NB4 (cell line): Measurements from ENCODE around the gene UBAP2.
"Not testable (repeated sequence)": the region's sequence is repeated elsewhere in the genome, so short reads cannot be mapped to it uniquely, and the experiment has no call there.

Experiments
- DNase-seq: peaks from one replicate; pipeline ENCODE4 v3.0.0; 2010; ENCODE audit warnings: low read depth
- H3K4me3 ChIP-seq: one replicate; pipeline ENCODE4 v1.5.1; 2011; ENCODE audit warnings: mild to moderate bottlenecking, low read depth, low read length, moderate library complexity
- MYC ChIP-seq: IDR thresholded peaks from 2 replicates; pipeline ENCODE4 v1.6.1; 2011; ENCODE audit warnings: low read depth, low read length
- POLR2A ChIP-seq: IDR thresholded peaks from 2 replicates; pipeline ENCODE4 v1.6.1; 2011; ENCODE audit warnings: mild to moderate bottlenecking; ENCODE audit not compliant: insufficient read length; ENCODE audit errors: extremely low read depth
- TF ChIP-seq, protein P1 (sequence below): IDR thresholded peaks from one replicate; pipeline ENCODE4 v1.5.1; 2012; ENCODE audit warnings: low read depth, low read length
- TF ChIP-seq, protein P2 (sequence below): IDR thresholded peaks from 2 replicates; pipeline ENCODE4 v1.6.1; 2011; ENCODE audit warnings: low read depth, low read length

The UBAP2 gene

DNA sequence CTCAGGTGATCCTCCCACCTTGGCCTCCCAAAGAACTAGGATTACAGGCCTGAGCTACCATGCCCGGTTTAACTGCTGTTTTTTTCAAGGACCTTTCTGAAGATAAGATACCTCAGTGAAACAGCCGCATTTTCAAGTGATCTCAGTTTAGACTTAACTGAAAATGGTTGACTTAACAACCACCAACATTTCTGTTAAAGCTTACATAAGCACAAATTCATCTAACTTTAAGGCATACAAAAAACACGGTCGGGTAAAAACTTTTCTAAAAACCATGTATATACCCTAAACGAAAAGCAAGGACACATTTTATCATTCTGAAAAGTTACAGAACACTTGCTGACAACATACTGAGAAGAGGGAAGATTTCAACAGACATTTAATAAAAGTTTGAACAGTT is 22.9 kb downstream of the UBAP2 start:
- no peak for TF ChIP-seq MYC
- DNase-seq = no peak

DNA sequence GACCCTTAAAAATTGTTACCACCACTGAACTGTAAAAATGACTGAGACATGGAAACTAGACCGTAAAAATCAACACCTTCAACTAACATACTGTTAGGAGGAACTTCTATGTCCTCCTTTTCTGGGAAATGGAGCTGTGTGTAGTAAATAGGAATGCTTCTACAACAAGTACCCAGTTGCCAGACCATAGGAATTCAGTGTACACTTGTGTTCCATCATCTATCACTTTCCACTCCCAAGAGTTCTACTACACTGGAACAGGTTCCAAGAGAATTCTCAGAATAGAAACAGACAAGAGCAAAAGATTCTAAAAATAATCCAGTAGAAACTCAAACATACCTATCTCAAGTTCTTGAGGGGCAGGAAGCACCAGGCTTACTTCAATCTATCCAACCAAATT is 23.6 kb downstream of the UBAP2 start:
- TF ChIP-seq, protein P1, sequence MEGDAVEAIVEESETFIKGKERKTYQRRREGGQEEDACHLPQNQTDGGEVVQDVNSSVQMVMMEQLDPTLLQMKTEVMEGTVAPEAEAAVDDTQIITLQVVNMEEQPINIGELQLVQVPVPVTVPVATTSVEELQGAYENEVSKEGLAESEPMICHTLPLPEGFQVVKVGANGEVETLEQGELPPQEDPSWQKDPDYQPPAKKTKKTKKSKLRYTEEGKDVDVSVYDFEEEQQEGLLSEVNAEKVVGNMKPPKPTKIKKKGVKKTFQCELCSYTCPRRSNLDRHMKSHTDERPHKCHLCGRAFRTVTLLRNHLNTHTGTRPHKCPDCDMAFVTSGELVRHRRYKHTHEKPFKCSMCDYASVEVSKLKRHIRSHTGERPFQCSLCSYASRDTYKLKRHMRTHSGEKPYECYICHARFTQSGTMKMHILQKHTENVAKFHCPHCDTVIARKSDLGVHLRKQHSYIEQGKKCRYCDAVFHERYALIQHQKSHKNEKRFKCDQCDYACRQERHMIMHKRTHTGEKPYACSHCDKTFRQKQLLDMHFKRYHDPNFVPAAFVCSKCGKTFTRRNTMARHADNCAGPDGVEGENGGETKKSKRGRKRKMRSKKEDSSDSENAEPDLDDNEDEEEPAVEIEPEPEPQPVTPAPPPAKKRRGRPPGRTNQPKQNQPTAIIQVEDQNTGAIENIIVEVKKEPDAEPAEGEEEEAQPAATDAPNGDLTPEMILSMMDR = no peak
- TF ChIP-seq MYC (no peak), POLR2A (no peak)
- TF ChIP-seq, protein P2, sequence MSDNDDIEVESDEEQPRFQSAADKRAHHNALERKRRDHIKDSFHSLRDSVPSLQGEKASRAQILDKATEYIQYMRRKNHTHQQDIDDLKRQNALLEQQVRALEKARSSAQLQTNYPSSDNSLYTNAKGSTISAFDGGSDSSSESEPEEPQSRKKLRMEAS = no peak
- DNase-seq = no peak
- H3K4me3 ChIP-seq = no peak overlapping the region

More for the DNA sequence above, 22.9 kb downstream of the UBAP2 start:
- no peak overlapping the region for H3K4me3 ChIP-seq

- H3K4me3 ChIP-seq = not testable (repeated sequence)
Observed at GRCh38 chr9:34024476-34024875, 24.2 kb downstream of the UBAP2 start.

GRCh38 chr9:34016149-34016548 is 32.5 kb downstream of the UBAP2 start:
- no peak for TF ChIP-seq POLR2A
- TF ChIP-seq MYC = no peak
- TF ChIP-seq, protein P2 = no peak
- TF ChIP-seq, protein P1 = no peak
- no peak overlapping the region for H3K4me3 ChIP-seq
- no peak for DNase-seq

More at GRCh38 chr9:34024476-34024875, 24.2 kb downstream of the UBAP2 start:
- not testable (repeated sequence) for DNase-seq

DNA sequence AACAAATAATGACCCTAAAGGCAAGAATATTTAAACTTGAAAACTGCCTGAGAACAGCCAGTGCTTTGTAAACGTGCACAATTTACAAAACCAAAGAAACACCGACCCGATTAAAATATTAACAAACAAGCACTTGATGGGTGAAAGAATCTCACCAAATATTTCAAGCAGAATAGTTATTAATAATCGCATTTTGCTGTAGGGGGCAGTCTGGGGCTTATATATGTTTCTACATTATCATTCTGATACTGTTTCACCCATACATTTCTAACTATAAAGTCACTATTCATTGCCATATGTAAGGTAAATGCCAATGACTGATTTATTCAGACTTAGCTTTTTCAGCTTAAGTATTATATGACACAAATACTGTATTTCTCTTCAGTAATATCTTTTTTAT is 37.7 kb downstream of the UBAP2 start:
- TF ChIP-seq, protein P1 = peak; percentile 34
- TF ChIP-seq MYC = no peak
- TF ChIP-seq POLR2A = no peak
- TF ChIP-seq, protein P2 = no peak
- DNase-seq = peak; percentile 54
- H3K4me3 ChIP-seq = no peak overlapping the region

DNA sequence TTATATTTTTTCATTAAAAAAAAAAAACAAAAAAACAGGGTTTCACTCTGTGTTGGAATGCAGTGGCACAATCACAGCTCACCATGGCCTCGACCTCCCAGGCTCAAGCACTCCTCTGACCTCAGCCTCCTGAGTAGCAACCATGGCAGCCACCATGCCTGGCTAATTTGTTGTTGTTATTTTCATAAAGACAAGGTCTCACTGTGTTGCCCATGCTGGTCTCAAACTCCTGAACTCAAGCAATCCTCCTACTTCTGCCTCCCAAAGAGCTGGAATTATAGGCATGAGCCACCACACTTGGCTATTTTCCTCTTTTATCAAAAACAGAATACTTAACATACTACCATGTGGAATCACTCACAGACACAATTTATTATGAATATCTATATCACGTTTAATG is 46.7 kb downstream of the UBAP2 start:
- no peak for TF ChIP-seq MYC
- TF ChIP-seq, protein P2 = no peak
- TF ChIP-seq, protein P1 = no peak
- no peak for TF ChIP-seq POLR2A
- H3K4me3 ChIP-seq = no peak overlapping the region
- no peak for DNase-seq

DNA sequence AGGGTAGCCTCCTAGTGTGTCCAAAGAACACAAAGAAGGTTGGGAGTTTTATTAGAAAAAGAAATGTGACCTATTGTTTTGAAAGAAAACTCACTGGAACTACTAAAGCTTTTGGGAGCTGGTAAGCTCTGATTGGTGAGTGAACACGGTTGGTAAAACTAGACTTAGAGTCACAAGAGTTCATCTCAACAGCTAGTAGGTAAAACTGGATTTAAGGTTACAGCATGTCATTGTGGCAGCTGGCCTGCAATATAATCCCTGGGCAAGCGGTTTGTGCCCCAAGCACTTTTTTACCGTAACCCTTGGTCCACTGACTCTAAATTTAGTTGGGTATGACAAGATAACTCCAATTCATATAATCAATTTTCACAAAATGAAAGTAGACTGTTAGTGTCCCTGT is 47.4 kb downstream of the UBAP2 start:
- no peak overlapping the region for H3K4me3 ChIP-seq
- DNase-seq = no peak
- TF ChIP-seq MYC = no peak
- TF ChIP-seq, protein P2 = no peak
- TF ChIP-seq, protein P1 = no peak
- no peak for TF ChIP-seq POLR2A
